Endothelial cell of umbilical vein (primary cell): ENCODE measurements around the gene RFFL. TPM values are rescaled to one million over a fixed set of nuclear protein-coding genes. Genes with fewer than 3 reads are reported as not detected.

ENCODE experiments used
- BruUV-seq: library from RNA; stranded (reverse); fragments of 400-500 nt; replicated peaks from 2 replicates; lab custom pipeline; 2021; lab: Mats Ljungman, UMichigan
- CTCF ChIA-PET: fragments of 300-600, 350-600 bp; sonication (Branson Sonifier 250); formaldehyde crosslinking; loops from one replicate; lab custom pipeline; 2021; ENCODE audit warnings: antibody characterized with exemption, inconsistent platforms; lab: Charles Lee
- POLR2A ChIA-PET: fragments of 300-600, 350-600 bp; sonication (Branson Sonifier 250); formaldehyde crosslinking; loops from one replicate; lab custom pipeline; 2021; ENCODE audit warnings: antibody characterized with exemption, inconsistent platforms; lab: Charles Lee
- DNase-seq: peaks from one replicate; pipeline ENCODE4 v3.0.0-alpha.2; 2011; ENCODE audit warnings: low read depth, low spot score
- FAIRE-seq: peaks from 2 replicates; lab custom pipeline; 2011; peaks lifted over from hg19 to GRCh38; lab: Jason Lieb, UNC
- H2AFZ ChIP-seq: 2 replicates; pipeline ENCODE4 v1.6.0; 2012; ENCODE audit warnings: low read depth, low read length, control low read depth, inconsistent platforms
- H3K27ac ChIP-seq: 2 replicates; pipeline ENCODE4 v1.5.1; 2011; ENCODE audit warnings: low read depth, mild to moderate bottlenecking, control low read depth, low read length, moderate library complexity; ENCODE audit not compliant: insufficient read depth
- H3K27me3 ChIP-seq, 2 experiments: 2 replicates each; pipeline versions ENCODE4 v1.6.0 to v1.6.1; 2011; ENCODE audit warnings: low read length in 2 of 2, mixed read lengths in 1 of 2; ENCODE audit not compliant: control insufficient read depth in 2 of 2, insufficient read depth in 2 of 2
- H3K36me3 ChIP-seq, 2 experiments: 2 replicates in 1 of 2; 3 replicates in 1 of 2; pipeline ENCODE4 v1.5.1; 2011; ENCODE audit warnings: low read length in 2 of 2, mild to moderate bottlenecking in 1 of 2, moderate library complexity in 1 of 2; ENCODE audit not compliant: control insufficient read depth in 2 of 2, insufficient read depth in 2 of 2; ENCODE audit errors: extremely low read depth in 1 of 2
- H3K4me1 ChIP-seq: 3 replicates; pipeline ENCODE4 v1.5.1; 2011; ENCODE audit warnings: mild to moderate bottlenecking, low read length; ENCODE audit not compliant: control insufficient read depth, insufficient read depth; ENCODE audit errors: extremely low read depth
- H3K4me2 ChIP-seq: 2 replicates; pipeline ENCODE4 v1.6.1; 2011; ENCODE audit warnings: low read length, control low read depth, mixed read lengths; ENCODE audit not compliant: insufficient read depth
- H3K4me3 ChIP-seq, 3 experiments: fragments of 200-600 bp in 1 of 3; sonication (generic), shearing (Covaris generic) in 1 of 3; replicated peaks in 1 of 3; 2 replicates each; pipeline ENCODE4 v1.5.1; 2011 to 2016; ENCODE audit warnings: control low read depth in 3 of 3, low read length in 3 of 3, mild to moderate bottlenecking in 2 of 3, inconsistent platforms in 1 of 3, low read depth in 1 of 3, moderate library complexity in 1 of 3; ENCODE audit not compliant: insufficient read depth in 1 of 3
- H3K79me2 ChIP-seq: 2 replicates; pipeline ENCODE4 v1.6.0; 2012; ENCODE audit warnings: low read length, inconsistent platforms; ENCODE audit not compliant: control insufficient read depth, insufficient read depth
- H3K9ac ChIP-seq: replicated peaks from 2 replicates; pipeline ENCODE3; 2011; ENCODE audit warnings: low read length, control low read depth; ENCODE audit not compliant: insufficient read depth; ENCODE audit errors: extremely low read depth
- H3K9me1 ChIP-seq: replicated peaks from 3 replicates; pipeline ENCODE4 v1.6.0; 2011; ENCODE audit warnings: mild to moderate bottlenecking, low read length; ENCODE audit not compliant: control insufficient read depth, insufficient read depth; ENCODE audit errors: extremely low read depth
- H3K9me3 ChIP-seq: replicated peaks from 2 replicates; pipeline ENCODE4 v1.5.1; 2012; ENCODE audit warnings: low read length, inconsistent platforms; ENCODE audit not compliant: control insufficient read depth, insufficient read depth
- H4K20me1 ChIP-seq: replicated peaks from 2 replicates; pipeline ENCODE3; 2011; ENCODE audit warnings: mild to moderate bottlenecking, low read length; ENCODE audit not compliant: control insufficient read depth, insufficient read depth; ENCODE audit errors: extremely low read depth
- CTCF ChIP-seq, 2 donors: IDR thresholded peaks; 1 replicate in 1 of 2; 2 replicates in 1 of 2; pipeline ENCODE4 v1.5.1; 2011; ENCODE audit warnings: low read length in 2 of 2, mild to moderate bottlenecking in 2 of 2, moderate library complexity in 2 of 2, control low read depth in 1 of 2, inconsistent platforms in 1 of 2, low read depth in 1 of 2; ENCODE audit not compliant: insufficient read depth in 1 of 2; ENCODE audit errors: extremely low read depth in 1 of 2
- EZH2 ChIP-seq: IDR thresholded peaks from 2 replicates; pipeline ENCODE4 v1.6.1; 2012; ENCODE audit warnings: borderline replicate concordance, low read depth, mild to moderate bottlenecking, moderate library complexity, low read length, inconsistent platforms; ENCODE audit not compliant: severe bottlenecking
- FOS ChIP-seq: IDR thresholded peaks from 2 replicates; pipeline ENCODE4 v1.6.1; 2011; ENCODE audit warnings: mild to moderate bottlenecking, low read length, moderate library complexity, borderline replicate concordance; ENCODE audit not compliant: insufficient read depth
- GATA2 ChIP-seq: IDR thresholded peaks from 2 replicates; pipeline ENCODE4 v1.7.0; 2011; ENCODE audit warnings: low read depth, mild to moderate bottlenecking, moderate library complexity, mixed read lengths, low read length; ENCODE audit not compliant: insufficient read length, insufficient read depth
- JUN ChIP-seq: IDR thresholded peaks from 2 replicates; pipeline ENCODE4 v1.6.1; 2011; ENCODE audit warnings: borderline replicate concordance, low read depth; ENCODE audit not compliant: insufficient read length, insufficient read depth
- MYC ChIP-seq: IDR thresholded peaks from one replicate; pipeline ENCODE4 v1.6.1; 2011; ENCODE audit warnings: mild to moderate bottlenecking, low read depth, low read length
- POLR2A ChIP-seq: IDR thresholded peaks from 2 replicates; pipeline ENCODE4 v1.6.1; 2012; ENCODE audit warnings: low read depth, mild to moderate bottlenecking, control low read depth, low read length
- POLR2AphosphoS5 ChIP-seq: IDR thresholded peaks from 2 replicates; pipeline ENCODE4 v1.6.1; 2012; ENCODE audit warnings: low read depth, mild to moderate bottlenecking, control low read depth, low read length, moderate library complexity; ENCODE audit not compliant: insufficient read depth
- dilution Hi-C: fragments of 300-500 bp; cut with MboI; formaldehyde crosslinking; loops from one replicate; pipeline ENCODE4 v1.15.0; 2019; ENCODE audit warnings: low sequenced_read_pairs; ENCODE audit not compliant: extremely low pct_ligation_motif_present
- intact Hi-C: fragments of 100-400 bp; cut with micrococcal nuclease; formaldehyde crosslinking; loops from one replicate; pipeline ENCODE4 v1.10.0; 2022
- polyA plus RNA-seq, 4 experiments: library from polyadenylated mRNA; depleted of rRNA in 3 of 4; stranded (reverse) in 3 of 4; unstranded in 1 of 4; fragments of >200 nt; gene quantifications; 2 replicates each; pipeline versions ENCODE4 v1.2.1 to v1.2.3, GENCODE V29; 2011 to 2012; ENCODE audit warnings: missing spikeins in 1 of 4
- total RNA-seq: library from RNA; stranded (reverse); gene quantifications from 2 replicates; pipeline ENCODE4 v1.2.3, GENCODE V29; 2021
- TF ChIP-seq, protein P1 (sequence below): IDR thresholded peaks from 2 replicates; pipeline ENCODE4 v1.6.1; 2011; ENCODE audit not compliant: insufficient read depth, insufficient read length

The RFFL gene
- total and polyA plus RNA-seq, 2 donors (not counting 3 experiments of a cell fraction or from before 2014, with no cell fraction given), result 7.0 to 14.1 TPM

DNA sequence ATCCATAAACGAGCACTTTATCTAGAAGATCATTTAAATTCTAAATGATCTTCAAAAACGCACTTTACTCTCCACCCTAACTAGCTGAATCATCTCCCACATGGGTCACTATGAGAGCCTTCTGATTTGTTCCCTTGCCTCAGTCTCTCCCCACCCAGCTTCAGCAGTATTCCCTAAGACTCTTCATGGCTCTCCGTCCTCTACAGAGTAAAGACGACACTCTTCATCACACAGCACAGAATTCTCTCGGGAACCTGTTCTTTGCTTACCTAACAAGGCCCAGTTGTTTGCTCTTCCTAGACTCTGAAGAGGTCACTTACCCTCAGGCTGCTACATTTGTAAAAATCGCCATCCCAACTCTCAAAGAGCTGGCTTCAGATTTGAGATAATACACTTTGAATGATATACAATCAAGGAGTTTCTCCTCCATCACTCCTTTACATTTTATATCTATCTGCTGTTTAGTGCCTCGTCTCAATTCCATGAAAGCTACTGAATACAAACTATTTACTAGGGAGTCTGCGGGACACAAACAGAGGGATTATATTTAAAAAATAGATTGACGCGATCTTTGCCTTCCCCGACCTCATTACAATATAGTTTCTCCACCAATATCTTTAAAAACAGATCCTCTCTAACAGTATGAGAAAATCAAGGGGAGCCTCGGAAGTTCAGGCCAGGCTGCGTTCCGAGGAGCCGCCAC is 83.7 kb downstream of the RFFL start:
- dilution Hi-C loops (loop anchor here (25.0 kb wide), 1 partner anchor 132 kb away; the partner anchor contains the start of genes FNDC8 and RAD51D), intact Hi-C loops (loop anchor here (1.0 to 10.0 kb wide), 4 partner anchors 18 to 565 kb away; partner anchors contain the start of genes CCT6B, SLFN5 and ZNF830)

More for the DNA sequence above, 83.7 kb downstream of the RFFL start:
- Histone ChIP-seq H3K9me1 (no peaks in the 10 kb centered on the region), H3K4me3 (peak overlapping the region; percentile 65 to 92 (median 89)), H3K36me3 (no peaks in the 10 kb centered on the region), H3K79me2 (peaks cover 22% of the 10 kb centered on the region), H3K9me3 (no peaks in the 10 kb centered on the region), H3K4me1 (peaks cover 19% of the 10 kb centered on the region), H2AFZ (peak overlapping the region; percentile 91), H3K4me2 (peak overlapping the region; percentile 75), H4K20me1 (no peaks in the 10 kb centered on the region), H3K9ac (peak overlapping the region; percentile 100), H3K27ac (peak overlapping the region; percentile 96), H3K27me3 (no peaks in the 10 kb centered on the region)
- CTCF ChIA-PET, result interaction anchor here (0.9 to 2.1 kb wide), 5 partner anchors 11 to 437 kb away, joined by 4 to 10 read pairs (median 8); no protein-coding TSS in a partner anchor
- POLR2A ChIA-PET, result interaction anchor here (1.0 kb wide), 1 partner anchor 9 kb away, joined by 3 read pairs; no protein-coding TSS in a partner anchor
- BruUV-seq, result TSS peak; percentile 86
- FAIRE-seq (no peak), DNase-seq (peak; percentile 18)
- TF ChIP-seq, protein P1, sequence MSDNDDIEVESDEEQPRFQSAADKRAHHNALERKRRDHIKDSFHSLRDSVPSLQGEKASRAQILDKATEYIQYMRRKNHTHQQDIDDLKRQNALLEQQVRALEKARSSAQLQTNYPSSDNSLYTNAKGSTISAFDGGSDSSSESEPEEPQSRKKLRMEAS, result no peak
- TF ChIP-seq JUN (no peak), MYC (no peak), POLR2AphosphoS5 (no peak), FOS (no peak), GATA2 (no peak), CTCF (IDR thresholded peaks at IDR 0.05; ENCODE audit: extremely low read depth in 1 of 2, insufficient read depth in 1 of 2, low read depth in 1 of 2, low read length in 2 of 2) (no peak), POLR2A (no peak), EZH2 (no peak)
